GM12801 (cell line): ENCODE results near the gene PANK2.

Source experiments
- TF ChIP-seq, protein P1 (sequence below): IDR thresholded peaks from one replicate; pipeline ENCODE4 v1.5.1; 2011; ENCODE audit warnings: control low read depth; ENCODE audit not compliant: insufficient read length; ENCODE audit errors: extremely low read depth

PANK2 gene

DNA sequence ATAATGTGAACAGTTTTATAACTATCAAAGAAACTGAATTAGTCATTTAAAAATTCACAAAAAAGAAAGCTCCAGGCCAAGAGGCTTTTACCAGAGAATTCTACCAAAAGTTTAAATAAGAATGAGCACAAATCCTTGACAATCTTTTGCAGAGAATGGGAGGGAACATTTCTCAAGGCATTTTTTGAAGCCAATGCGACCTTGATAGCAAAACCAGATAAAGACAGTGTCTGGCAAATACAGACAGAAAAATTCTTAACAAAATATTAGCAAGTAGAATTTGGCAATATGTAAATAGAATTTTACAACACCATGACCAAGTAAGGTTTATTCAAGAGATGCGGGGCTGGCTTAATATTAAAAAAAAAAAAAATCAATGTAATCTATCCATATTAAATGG lies 84.5 kb downstream of the PANK2 start:
- TF ChIP-seq, protein P1, sequence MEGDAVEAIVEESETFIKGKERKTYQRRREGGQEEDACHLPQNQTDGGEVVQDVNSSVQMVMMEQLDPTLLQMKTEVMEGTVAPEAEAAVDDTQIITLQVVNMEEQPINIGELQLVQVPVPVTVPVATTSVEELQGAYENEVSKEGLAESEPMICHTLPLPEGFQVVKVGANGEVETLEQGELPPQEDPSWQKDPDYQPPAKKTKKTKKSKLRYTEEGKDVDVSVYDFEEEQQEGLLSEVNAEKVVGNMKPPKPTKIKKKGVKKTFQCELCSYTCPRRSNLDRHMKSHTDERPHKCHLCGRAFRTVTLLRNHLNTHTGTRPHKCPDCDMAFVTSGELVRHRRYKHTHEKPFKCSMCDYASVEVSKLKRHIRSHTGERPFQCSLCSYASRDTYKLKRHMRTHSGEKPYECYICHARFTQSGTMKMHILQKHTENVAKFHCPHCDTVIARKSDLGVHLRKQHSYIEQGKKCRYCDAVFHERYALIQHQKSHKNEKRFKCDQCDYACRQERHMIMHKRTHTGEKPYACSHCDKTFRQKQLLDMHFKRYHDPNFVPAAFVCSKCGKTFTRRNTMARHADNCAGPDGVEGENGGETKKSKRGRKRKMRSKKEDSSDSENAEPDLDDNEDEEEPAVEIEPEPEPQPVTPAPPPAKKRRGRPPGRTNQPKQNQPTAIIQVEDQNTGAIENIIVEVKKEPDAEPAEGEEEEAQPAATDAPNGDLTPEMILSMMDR, result no peak

GRCh38 chr20:3976511-3976910 lies 87.3 kb downstream of the PANK2 start:
- TF ChIP-seq, protein P1, result no peak
